ENCODE results near the gene CBX8. TPM values are rescaled to one million over a fixed set of nuclear protein-coding genes. Genes with fewer than 3 reads are reported as not detected.
A peak's percentile ranks its signal among the peaks of the same experiment; 100 is the strongest.

The CBX8 gene
- total RNA-seq, 1 donor from 2014 or later, result 2.7 TPM

- no peak for DNase-seq (ENCODE audit: low read depth)
- Histone ChIP-seq H3K27me3 (ENCODE audit: control insufficient read depth, insufficient read depth, low read length) (peaks cover 61% of the 10 kb centered on the region), H3K36me3 (ENCODE audit: control insufficient read depth, insufficient read depth, low read length) (no peaks in the 10 kb centered on the region), H3K4me3 (ENCODE audit: low read depth, low read length) (peak overlapping the region; percentile 64)
- TF ChIP-seq CTCF (IDR thresholded peaks at IDR 0.05; ENCODE audit: insufficient read depth, low read length, poor library complexity, severe bottlenecking), result no peak
Observed at GRCh38 chr17:79797492-79798298, 818 bp upstream of the CBX8 start.

- peaks cover 60% of the 10 kb centered on the region for H3K27me3 ChIP-seq (ENCODE audit: control insufficient read depth, insufficient read depth, low read length)
- no peak for TF ChIP-seq CTCF (IDR thresholded peaks at IDR 0.05; ENCODE audit: insufficient read depth, low read length, poor library complexity, severe bottlenecking)
- no peaks in the 10 kb centered on the region for H3K36me3 ChIP-seq (ENCODE audit: control insufficient read depth, insufficient read depth, low read length)
- DNase-seq (ENCODE audit: low read depth), result no peak
- H3K4me3 ChIP-seq (ENCODE audit: low read depth, low read length), result peak overlapping the region; percentile 84
Observed at GRCh38 chr17:79796444-79796762, 474 bp downstream of the CBX8 start.

GRCh38 chr17:79795795-79796443 is 958 bp downstream of the CBX8 start:
- DNase-seq (ENCODE audit: low read depth), result no peak
- no peak for TF ChIP-seq CTCF (IDR thresholded peaks at IDR 0.05; ENCODE audit: insufficient read depth, low read length, poor library complexity, severe bottlenecking)
- H3K27me3 ChIP-seq (ENCODE audit: control insufficient read depth, insufficient read depth, low read length), result peaks cover 60% of the 10 kb centered on the region

GRCh38 chr17:79794659-79795511 is 2.0 kb downstream of the CBX8 start:
- no peak for TF ChIP-seq CTCF (IDR thresholded peaks at IDR 0.05; ENCODE audit: insufficient read depth, low read length, poor library complexity, severe bottlenecking)
- Histone ChIP-seq H3K36me3 (ENCODE audit: control insufficient read depth, insufficient read depth, low read length) (no peaks in the 10 kb centered on the region), H3K4me3 (ENCODE audit: low read depth, low read length) (no peak overlapping the region), H3K27me3 (ENCODE audit: control insufficient read depth, insufficient read depth, low read length) (peaks cover 60% of the 10 kb centered on the region)
- no peak for DNase-seq (ENCODE audit: low read depth)

More at GRCh38 chr17:79795795-79796443, 958 bp downstream of the CBX8 start:
- Histone ChIP-seq H3K36me3 (ENCODE audit: control insufficient read depth, insufficient read depth, low read length) (no peaks in the 10 kb centered on the region), H3K4me3 (ENCODE audit: low read depth, low read length) (peak overlapping the region; percentile 84)

- Histone ChIP-seq H3K27me3 (ENCODE audit: control insufficient read depth, insufficient read depth, low read length) (peaks cover 60% of the 10 kb centered on the region), H3K4me3 (ENCODE audit: low read depth, low read length) (no peak overlapping the region)
- DNase-seq (ENCODE audit: low read depth), result no peak
Observed at GRCh38 chr17:79793924-79794304, 3.0 kb downstream of the CBX8 start.

More at GRCh38 chr17:79793924-79794304, 3.0 kb downstream of the CBX8 start:
- H3K36me3 ChIP-seq (ENCODE audit: control insufficient read depth, insufficient read depth, low read length), result no peaks in the 10 kb centered on the region
- TF ChIP-seq CTCF (IDR thresholded peaks at IDR 0.05; ENCODE audit: insufficient read depth, low read length, poor library complexity, severe bottlenecking), result no peak
